Ovary (tissue), 9 donors: Measurements from ENCODE around the gene MAP1LC3B. TPM values are rescaled to one million over a fixed set of nuclear protein-coding genes. Genes with fewer than 3 reads are reported as not detected.
"Not testable (repeated sequence)": the region's sequence is repeated elsewhere in the genome, so short reads cannot be mapped to it uniquely, and the experiment has no call there.

ENCODE experiments used
- DNase-seq, 5 donors: peaks; one replicate each; pipeline ENCODE4 v3.0.0-alpha.2; 2019 to 2020
- H3K27ac ChIP-seq, 2 donors: fragments of 200-600 bp; one replicate each; pipeline versions ENCODE4 v1.5.1 to v1.8.0; 2019 to 2022
- H3K27me3 ChIP-seq: fragments of 200-600 bp; one replicate; pipeline ENCODE4 v1.8.0; 2022
- H3K36me3 ChIP-seq: fragments of 200-600 bp; sonication (generic); one replicate; pipeline ENCODE4 v1.5.1; 2019
- H3K4me1 ChIP-seq: one replicate; pipeline ENCODE4 v1.8.1; 2013; ENCODE audit warnings: mild to moderate bottlenecking, moderate library complexity; ENCODE audit not compliant: insufficient read depth
- H3K4me3 ChIP-seq: fragments of 200-600 bp; sonication (generic); one replicate; pipeline ENCODE4 v1.5.1; 2017
- H3K9me3 ChIP-seq, 2 donors: fragments of 200-600 bp in 1 of 2; sonication (generic) in 1 of 2; one replicate each; pipeline versions ENCODE4 v1.5.1 to v1.8.1; 2013 to 2019; ENCODE audit warnings: mild to moderate bottlenecking in 1 of 2, moderate library complexity in 1 of 2
- EP300 ChIP-seq: sonication (generic); formaldehyde crosslinking; IDR thresholded peaks from one replicate; pipeline ENCODE4 v1.6.1; 2017; ENCODE audit warnings: antibody characterized with exemption
- POLR2A ChIP-seq: fragments of 450-650 bp; IDR thresholded peaks from one replicate; pipeline ENCODE4 v1.6.1; 2017; ENCODE audit warnings: antibody characterized with exemption, mild to moderate bottlenecking, moderate library complexity
- WGBS, 3 donors: extraction: QIAGEN DNeasy Blood & Tissue Kit in 1 of 3; methylation state at CpG; one replicate each; pipeline versions ENCODE4 v1.1.5 to v1.1.7; 2013 to 2017; 5-methylcytosine and 5-hydroxymethylcytosine counted together
- intact Hi-C, 4 donors: fragments of 100-400 bp; cut with DNase I; formaldehyde crosslinking; loops; one replicate each; pipeline versions ENCODE4 v1.11.0 to v1.15.1; 2022 to 2023
- polyA plus RNA-seq, 2 donors: library from polyadenylated mRNA; stranded (reverse); fragments of 200-250 nt in 1 of 2; fragments of 350-450 nt in 1 of 2; fragmentation: Illumina TruSeq in 1 of 2; extraction: RNeasy Lipid Tissue Mini Kit (QIAGEN cat#74804) in 1 of 2; gene quantifications; one replicate each; pipeline ENCODE4 v1.2.3, GENCODE V29; 2013 to 2014
- total RNA-seq, 7 donors: library from RNA; depleted of rRNA in 2 of 7; stranded (reverse); fragments of >200 nt in 2 of 7; fragmentation: NEBNext Ultra II Directional in 3 of 7; extraction: Animal tissue kit (Norgen Biotek cat#: 25700) in 3 of 7; gene quantifications; one replicate each; pipeline versions ENCODE4 v1.1.0 to v1.2.4, GENCODE V29; 2016 to 2023
- TF ChIP-seq, protein P1 (sequence below), 3 donors: fragments of 450-650 bp in 2 of 3; fragments of 200-600 bp in 1 of 3; IDR thresholded peaks; one replicate each; pipeline versions ENCODE4 v1.5.1 to v1.8.0; 2016 to 2022; ENCODE audit warnings: antibody characterized with exemption in 3 of 3, mild to moderate bottlenecking in 1 of 3
- donor health status: DM: no; HTN: no; CAD: no; lungs with moderate emphysema.
- donor health status: DM: no; HTN: no; CAD: no.
- donor health status: Bipolar disorder and iron deficiency.
- donor health status: DM: yes; HTN: yes; CAD: no.
- donor health status: DM: no; HTN: no; CAD: no.
- donor health status: DM: yes; HTN: yes; CAD: no.

MAP1LC3B gene
- total and polyA plus RNA-seq, 9 donors = 32.9 to 110 (median 44.6) TPM

DNA sequence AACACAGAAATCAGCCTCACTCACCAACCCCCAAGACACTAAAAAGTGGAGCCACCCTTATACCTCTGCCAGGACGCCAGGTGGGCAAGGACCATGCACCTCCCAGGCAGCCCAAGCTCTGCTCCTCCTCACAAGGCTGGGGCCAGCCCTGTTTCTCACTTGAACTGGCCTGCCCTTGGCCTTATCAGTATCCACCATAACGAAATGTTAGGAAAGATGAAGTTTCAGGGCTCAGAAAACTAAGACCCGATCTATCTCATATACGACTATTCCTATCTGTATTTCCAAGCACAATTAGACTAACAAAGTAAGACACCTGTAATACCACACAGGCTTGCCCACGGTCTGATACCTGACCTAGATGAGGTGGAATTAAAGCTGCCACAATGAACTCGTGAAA is 15.5 kb upstream of the MAP1LC3B start:
- intact Hi-C loops = loop anchor here in 1 of 4 donors (10.0 kb wide), 1 partner anchor 52 kb away; no protein-coding TSS in a partner anchor
- 81 to 89% (median 86%) methylated on average over 6 of the region's 6 CpGs for WGBS, 3 donors

DNA sequence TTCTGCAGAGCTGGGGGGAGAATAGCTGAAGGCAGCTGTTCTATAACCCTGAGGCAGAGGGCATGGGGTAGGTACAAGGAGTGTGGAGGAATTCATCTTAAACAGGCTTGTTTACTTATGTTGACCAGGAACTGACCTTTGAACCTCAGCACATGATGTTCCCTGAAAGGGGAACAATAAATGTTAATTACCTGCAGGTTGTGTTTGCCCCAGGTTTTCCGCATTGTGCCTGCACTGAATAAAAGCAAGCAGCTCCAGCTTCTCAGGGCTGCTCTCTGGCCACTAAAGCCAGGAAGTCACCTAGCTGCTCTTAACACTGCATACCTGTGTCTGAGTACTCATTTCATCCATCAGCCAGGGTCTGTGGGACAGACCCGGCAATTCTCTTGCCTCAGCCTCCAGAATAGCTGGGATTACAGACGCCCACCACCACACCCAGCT is 12.8 kb upstream of the MAP1LC3B start:
- intact Hi-C loops = loop anchor here in 1 of 4 donors (10.0 kb wide), 1 partner anchor 55 kb away; no protein-coding TSS in a partner anchor
- H3K27me3 ChIP-seq, DNase-seq, H3K36me3 ChIP-seq, H3K4me3 ChIP-seq, H3K9me3 ChIP-seq, H3K27ac ChIP-seq: not testable (repeated sequence)
- H3K4me1 ChIP-seq = peaks cover 18% of the 10 kb centered on the region
- 90 to 96% (median 92%) methylated on average over 3 of the region's 3 CpGs for WGBS, 3 donors

More for the DNA sequence above, 15.5 kb upstream of the MAP1LC3B start:
- TF ChIP-seq POLR2A = no peak
- no peak for TF ChIP-seq EP300
- TF ChIP-seq, protein P1, sequence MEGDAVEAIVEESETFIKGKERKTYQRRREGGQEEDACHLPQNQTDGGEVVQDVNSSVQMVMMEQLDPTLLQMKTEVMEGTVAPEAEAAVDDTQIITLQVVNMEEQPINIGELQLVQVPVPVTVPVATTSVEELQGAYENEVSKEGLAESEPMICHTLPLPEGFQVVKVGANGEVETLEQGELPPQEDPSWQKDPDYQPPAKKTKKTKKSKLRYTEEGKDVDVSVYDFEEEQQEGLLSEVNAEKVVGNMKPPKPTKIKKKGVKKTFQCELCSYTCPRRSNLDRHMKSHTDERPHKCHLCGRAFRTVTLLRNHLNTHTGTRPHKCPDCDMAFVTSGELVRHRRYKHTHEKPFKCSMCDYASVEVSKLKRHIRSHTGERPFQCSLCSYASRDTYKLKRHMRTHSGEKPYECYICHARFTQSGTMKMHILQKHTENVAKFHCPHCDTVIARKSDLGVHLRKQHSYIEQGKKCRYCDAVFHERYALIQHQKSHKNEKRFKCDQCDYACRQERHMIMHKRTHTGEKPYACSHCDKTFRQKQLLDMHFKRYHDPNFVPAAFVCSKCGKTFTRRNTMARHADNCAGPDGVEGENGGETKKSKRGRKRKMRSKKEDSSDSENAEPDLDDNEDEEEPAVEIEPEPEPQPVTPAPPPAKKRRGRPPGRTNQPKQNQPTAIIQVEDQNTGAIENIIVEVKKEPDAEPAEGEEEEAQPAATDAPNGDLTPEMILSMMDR (IDR thresholded peaks at IDR 0.05) = no peak
- H3K36me3 ChIP-seq = no peaks in the 10 kb centered on the region
- DNase-seq = no peak
- H3K4me3 ChIP-seq = no peak overlapping the region
- H3K4me1 ChIP-seq = peaks cover 16% of the 10 kb centered on the region
- H3K27ac ChIP-seq = no peak overlapping the region
- no peaks in the 10 kb centered on the region for H3K27me3 ChIP-seq
- no peaks in the 10 kb centered on the region for H3K9me3 ChIP-seq

DNA sequence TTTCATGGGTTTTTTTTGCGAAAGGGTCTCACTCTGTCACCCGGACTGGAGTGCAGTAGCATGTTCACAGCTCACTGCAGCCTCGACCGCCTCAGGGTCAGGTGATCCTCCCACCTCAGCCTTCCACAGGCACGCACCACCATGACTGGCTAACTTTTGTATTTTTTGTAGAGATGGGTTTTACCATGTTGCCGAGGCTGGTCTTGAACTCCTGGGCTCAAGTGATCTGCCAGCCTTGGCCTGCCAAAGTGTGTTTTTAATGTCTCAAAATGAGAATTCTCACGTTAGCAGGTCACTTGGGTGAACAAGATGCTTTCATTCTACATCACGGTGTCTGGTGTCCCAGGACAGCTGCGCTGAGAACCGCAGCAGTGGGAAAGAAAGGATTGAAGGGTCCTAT is 11.7 kb upstream of the MAP1LC3B start:
- H3K4me3 ChIP-seq = no peak overlapping the region
- WGBS, 3 donors = 74 to 83% (median 79%) methylated on average over 10 of the region's 10 CpGs
- no peaks in the 10 kb centered on the region for H3K27me3 ChIP-seq
- TF ChIP-seq POLR2A (no peak), EP300 (no peak)
- TF ChIP-seq, protein P1 (IDR thresholded peaks at IDR 0.05) = no peak
- intact Hi-C loops = loop anchor here in 1 of 4 donors (10.0 kb wide), 1 partner anchor 56 kb away; no protein-coding TSS in a partner anchor
- H3K36me3 ChIP-seq = no peaks in the 10 kb centered on the region
- H3K9me3 ChIP-seq = no peaks in the 10 kb centered on the region
- peak in 1 of 5 donors; percentile 19 for DNase-seq
- H3K27ac ChIP-seq = peak overlapping the region in 1 of 2 donors; percentile 50
- peaks cover 15% of the 10 kb centered on the region for H3K4me1 ChIP-seq

DNA sequence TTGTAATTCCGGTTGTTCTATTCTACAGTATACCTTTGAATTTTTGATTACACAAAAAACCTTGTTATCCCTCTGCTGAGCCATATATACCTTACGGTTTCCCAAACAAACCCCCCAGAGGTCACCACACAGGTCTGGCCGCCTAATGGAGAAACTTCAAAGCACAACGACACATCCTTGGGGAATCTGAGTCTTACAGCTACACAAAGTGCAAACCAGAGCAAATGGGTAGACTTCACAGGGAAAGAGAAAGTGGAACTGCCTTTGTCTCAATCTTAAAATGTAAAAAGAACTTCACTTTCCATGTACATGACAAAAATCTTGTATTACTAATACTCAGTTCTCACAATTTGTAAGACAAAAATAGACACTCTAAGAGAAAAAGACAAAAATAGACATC is 11.3 kb upstream of the MAP1LC3B start:
- no peaks in the 10 kb centered on the region for H3K27me3 ChIP-seq
- peak in 1 of 5 donors; percentile 1 for DNase-seq
- intact Hi-C loops = loop anchor here in 1 of 4 donors (10.0 kb wide), 1 partner anchor 56 kb away; no protein-coding TSS in a partner anchor
- H3K36me3 ChIP-seq = no peaks in the 10 kb centered on the region
- H3K27ac ChIP-seq = peak overlapping the region in 1 of 2 donors; percentile 50
- H3K9me3 ChIP-seq = no peaks in the 10 kb centered on the region
- TF ChIP-seq, protein P1 (IDR thresholded peaks at IDR 0.05) = no peak
- no peak for TF ChIP-seq EP300
- TF ChIP-seq POLR2A = no peak
- H3K4me1 ChIP-seq = peaks cover 11% of the 10 kb centered on the region
- peak overlapping the region; percentile 66 for H3K4me3 ChIP-seq
- WGBS, 3 donors = 29 to 35% (median 34%) methylated on average over 4 of the region's 4 CpGs

DNA sequence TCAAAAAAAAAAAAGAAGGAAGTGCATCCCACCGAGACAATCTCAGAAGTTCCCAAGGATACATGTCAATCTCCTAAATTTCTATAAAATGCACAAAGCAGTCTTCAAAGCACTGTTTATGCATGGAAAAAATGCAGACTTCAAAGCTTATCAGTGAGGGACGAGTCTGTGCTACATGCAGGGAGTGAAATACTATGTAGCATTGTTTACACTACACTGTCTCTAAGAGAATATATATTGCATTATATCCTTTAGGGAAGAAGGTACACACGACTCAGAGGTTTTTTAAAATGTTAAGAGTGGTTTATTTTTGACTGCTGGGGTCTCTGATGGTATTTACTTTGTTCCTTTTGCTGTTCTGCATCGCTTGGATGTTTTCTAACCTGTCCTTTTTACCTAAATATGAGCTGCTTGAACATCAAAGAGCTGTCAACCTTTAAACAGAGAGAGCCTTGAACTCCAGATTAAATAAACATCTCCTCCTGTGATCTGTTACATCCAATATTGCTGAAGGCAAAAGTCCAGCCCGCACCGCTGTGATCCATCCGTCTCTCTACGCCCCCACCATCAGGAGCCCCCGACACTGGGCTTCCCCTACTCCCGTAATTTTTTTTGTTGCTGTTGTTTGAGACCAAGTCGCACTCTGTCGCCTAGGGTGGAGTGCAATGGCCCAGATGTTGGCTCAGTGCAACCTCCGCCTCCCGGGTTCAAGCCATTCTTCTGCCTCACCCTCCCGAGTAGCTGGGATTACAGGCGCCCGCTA is 9.9 kb upstream of the MAP1LC3B start:
- H3K9me3 ChIP-seq = no peaks in the 10 kb centered on the region
- peak overlapping the region; percentile 66 for H3K4me3 ChIP-seq
- intact Hi-C loops = loop anchor here in 1 of 4 donors (10.0 kb wide), 1 partner anchor 57 kb away; no protein-coding TSS in a partner anchor
- no peak for DNase-seq
- H3K4me1 ChIP-seq = peaks cover 9% of the 10 kb centered on the region
- H3K27ac ChIP-seq = peak overlapping the region in 1 of 2 donors; percentile 72
- H3K27me3 ChIP-seq = no peaks in the 10 kb centered on the region
- H3K36me3 ChIP-seq = no peaks in the 10 kb centered on the region
- TF ChIP-seq POLR2A = no peak
- TF ChIP-seq, protein P1 (IDR thresholded peaks at IDR 0.05) = no peak
- whole genome bisulfite sequencing, 3 donors = 5 to 11% (median 6%) methylated on average over 17 of the region's 17 CpGs
